Glutamatergic neuron (in vitro differentiated cells): ENCODE results near the gene PROSER2. TPM values are rescaled to one million over a fixed set of nuclear protein-coding genes. Genes with fewer than 3 reads are reported as not detected.

Experiments used
- DNase-seq: peaks from one replicate; pipeline ENCODE4 v3.0.0; 2022
- H3K27ac Mint-ChIP-seq: one replicate; pipeline ENCODE4 v1.8.0; 2020; ENCODE audit warnings: mild to moderate bottlenecking, mixed read lengths, inconsistent platforms; ENCODE audit not compliant: unreplicated experiment
- H3K27me3 Mint-ChIP-seq: one replicate; pipeline ENCODE4 v1.8.0; 2020; ENCODE audit warnings: mild to moderate bottlenecking, moderate library complexity, mixed read lengths, inconsistent platforms; ENCODE audit not compliant: unreplicated experiment
- H3K36me3 Mint-ChIP-seq: one replicate; pipeline ENCODE4 v1.8.0; 2020; ENCODE audit warnings: mild to moderate bottlenecking, mixed read lengths, inconsistent platforms; ENCODE audit not compliant: unreplicated experiment
- H3K4me1 Mint-ChIP-seq: one replicate; pipeline ENCODE4 v1.8.0; 2020; ENCODE audit warnings: mild to moderate bottlenecking, low read depth, mixed read lengths, inconsistent platforms; ENCODE audit not compliant: unreplicated experiment
- H3K4me3 Mint-ChIP-seq: one replicate; pipeline ENCODE4 v1.8.0; 2020; ENCODE audit warnings: mild to moderate bottlenecking, mixed read lengths, inconsistent platforms; ENCODE audit not compliant: unreplicated experiment
- H3K9me3 Mint-ChIP-seq: one replicate; pipeline ENCODE4 v1.8.0; 2020; ENCODE audit warnings: mild to moderate bottlenecking, moderate library complexity, mixed read lengths, inconsistent platforms; ENCODE audit not compliant: unreplicated experiment
- CTCF ChIP-seq: fragments of 200-600 bp; sonication (generic); IDR thresholded peaks from one replicate; pipeline ENCODE4 v1.5.0; 2021; ENCODE audit not compliant: partially characterized antibody, unreplicated experiment
- total RNA-seq: library from RNA; stranded (reverse); fragmentation: NEBNext Ultra II Directional; extraction: Animal tissue kit (Norgen Biotek cat#: 25700); gene quantifications from one replicate; pipeline ENCODE4 v1.2.1, GENCODE V29; 2021; ENCODE audit not compliant: unreplicated experiment

Gene PROSER2
- total RNA-seq, 1 donor from 2014 or later: not detected

GRCh38 chr10:11875494-11876281 is 52.5 kb downstream of the PROSER2 start:
- no peak for DNase-seq

DNA sequence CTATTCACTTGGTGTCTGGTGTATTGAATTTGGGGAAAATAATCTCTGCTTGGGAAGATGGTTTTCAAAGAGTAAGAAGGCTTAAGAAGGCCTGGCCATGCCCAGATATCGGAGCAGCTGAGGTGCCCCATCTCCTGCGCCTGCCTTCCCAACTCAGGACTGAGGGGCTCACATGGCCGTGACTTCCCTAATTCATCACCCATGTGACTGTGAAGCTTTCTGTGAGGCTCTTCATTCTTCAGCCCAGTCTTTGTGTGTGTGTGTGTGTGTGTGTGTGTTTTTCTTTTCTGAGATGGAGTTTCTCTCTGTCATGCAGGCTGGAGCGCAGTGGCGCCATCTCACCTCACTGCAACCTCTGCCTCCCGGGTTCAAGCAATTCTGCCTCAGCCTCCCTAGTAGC is 53.2 kb downstream of the PROSER2 start:
- H3K4me3 Mint-ChIP-seq: no peak overlapping the region
- no peaks in the 10 kb centered on the region for H3K36me3 Mint-ChIP-seq
- H3K9me3 Mint-ChIP-seq: no peaks in the 10 kb centered on the region
- H3K4me1 Mint-ChIP-seq: peaks cover under 1% of the 10 kb centered on the region
- DNase-seq: no peak
- TF ChIP-seq CTCF: no peak
- H3K27me3 Mint-ChIP-seq: peaks cover 6% of the 10 kb centered on the region
- no peak overlapping the region for H3K27ac Mint-ChIP-seq

More at GRCh38 chr10:11875494-11876281, 52.5 kb downstream of the PROSER2 start:
- Mint-ChIP-seq H3K36me3 (no peaks in the 10 kb centered on the region), H3K27ac (no peak overlapping the region), H3K4me3 (no peak overlapping the region), H3K4me1 (peaks cover 1% of the 10 kb centered on the region), H3K9me3 (no peaks in the 10 kb centered on the region), H3K27me3 (peaks cover 7% of the 10 kb centered on the region)
- TF ChIP-seq CTCF: no peak

GRCh38 chr10:11876805-11877590 is 53.8 kb downstream of the PROSER2 start:
- H3K27me3 Mint-ChIP-seq: peaks cover 7% of the 10 kb centered on the region
- DNase-seq: no peak
- no peak for TF ChIP-seq CTCF
- no peaks in the 10 kb centered on the region for H3K4me1 Mint-ChIP-seq
- no peak overlapping the region for H3K4me3 Mint-ChIP-seq
- H3K27ac Mint-ChIP-seq: no peak overlapping the region
- H3K36me3 Mint-ChIP-seq: no peaks in the 10 kb centered on the region
- no peaks in the 10 kb centered on the region for H3K9me3 Mint-ChIP-seq

GRCh38 chr10:11877591-11877905 is 54.4 kb downstream of the PROSER2 start:
- peaks cover 7% of the 10 kb centered on the region for H3K27me3 Mint-ChIP-seq
- no peaks in the 10 kb centered on the region for H3K9me3 Mint-ChIP-seq
- no peaks in the 10 kb centered on the region for H3K36me3 Mint-ChIP-seq
- TF ChIP-seq CTCF: no peak
- H3K4me3 Mint-ChIP-seq: no peak overlapping the region
- no peaks in the 10 kb centered on the region for H3K4me1 Mint-ChIP-seq
- DNase-seq: no peak
- no peak overlapping the region for H3K27ac Mint-ChIP-seq

- TF ChIP-seq CTCF: no peak
- Mint-ChIP-seq H3K27ac (no peak overlapping the region), H3K36me3 (no peaks in the 10 kb centered on the region), H3K4me1 (no peaks in the 10 kb centered on the region), H3K27me3 (peaks cover 7% of the 10 kb centered on the region), H3K9me3 (no peaks in the 10 kb centered on the region), H3K4me3 (no peak overlapping the region)
- no peak for DNase-seq
These were observed 55.6 kb downstream of the PROSER2 start for GRCh38 chr10:11878776-11879175.
